ENCODE measurements around the gene PRUNE2. TPM values are rescaled to one million over a fixed set of nuclear protein-coding genes. Genes with fewer than 3 reads are reported as not detected.

Gene PRUNE2
- polyA plus RNA-seq, 3 donors: 0.72 to 1.8 (median 1.5) TPM

DNA sequence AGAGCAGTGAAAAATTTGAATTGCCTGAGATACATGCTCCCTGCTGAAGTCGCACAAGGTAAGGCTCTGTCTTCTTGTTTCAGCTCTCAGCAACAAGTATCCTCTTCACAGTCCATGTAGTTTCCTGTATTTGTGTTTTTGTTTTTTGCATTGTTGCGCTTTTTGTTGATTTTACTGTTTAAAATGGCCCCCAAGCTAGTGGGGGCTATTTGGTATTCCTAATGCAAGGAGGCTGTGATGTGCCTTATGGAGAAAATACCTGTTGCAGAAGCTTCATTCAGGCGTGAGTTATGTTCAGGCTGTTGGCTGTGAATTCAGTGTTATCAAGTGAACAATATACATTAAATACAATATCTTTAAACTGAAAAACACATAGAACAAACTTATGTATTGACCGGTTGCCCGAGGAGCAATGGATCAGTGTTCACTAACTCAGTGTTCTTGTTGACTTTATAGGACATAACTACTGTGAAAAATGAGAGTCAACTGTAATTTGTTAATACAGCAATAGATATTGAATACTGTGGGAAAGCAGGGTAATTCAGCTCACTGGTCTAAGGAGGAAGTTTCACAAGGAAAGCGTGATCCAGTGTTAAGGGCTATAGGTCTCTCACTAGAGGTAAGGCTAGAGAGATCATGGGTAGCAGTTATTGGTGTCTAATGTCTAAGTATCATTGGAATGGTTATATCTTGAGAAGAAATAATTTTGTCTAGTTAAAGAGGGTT lies 296.5 kb downstream of the PRUNE2 start:
- peaks cover 50 to 55% of the 10 kb centered on the region in 2 donors for H3K4me1 ChIP-seq (ENCODE audit: control insufficient read depth in 1 of 2, insufficient read depth in 2 of 2, low read length in 2 of 2)
- intact Hi-C loops (cut with micrococcal nuclease): loop anchor here (5.0 to 10.0 kb wide), 3 partner anchors 33 to 45 kb away; no protein-coding TSS in a partner anchor
- H3K4me3 Mint-ChIP-seq: no peak overlapping the region

DNA sequence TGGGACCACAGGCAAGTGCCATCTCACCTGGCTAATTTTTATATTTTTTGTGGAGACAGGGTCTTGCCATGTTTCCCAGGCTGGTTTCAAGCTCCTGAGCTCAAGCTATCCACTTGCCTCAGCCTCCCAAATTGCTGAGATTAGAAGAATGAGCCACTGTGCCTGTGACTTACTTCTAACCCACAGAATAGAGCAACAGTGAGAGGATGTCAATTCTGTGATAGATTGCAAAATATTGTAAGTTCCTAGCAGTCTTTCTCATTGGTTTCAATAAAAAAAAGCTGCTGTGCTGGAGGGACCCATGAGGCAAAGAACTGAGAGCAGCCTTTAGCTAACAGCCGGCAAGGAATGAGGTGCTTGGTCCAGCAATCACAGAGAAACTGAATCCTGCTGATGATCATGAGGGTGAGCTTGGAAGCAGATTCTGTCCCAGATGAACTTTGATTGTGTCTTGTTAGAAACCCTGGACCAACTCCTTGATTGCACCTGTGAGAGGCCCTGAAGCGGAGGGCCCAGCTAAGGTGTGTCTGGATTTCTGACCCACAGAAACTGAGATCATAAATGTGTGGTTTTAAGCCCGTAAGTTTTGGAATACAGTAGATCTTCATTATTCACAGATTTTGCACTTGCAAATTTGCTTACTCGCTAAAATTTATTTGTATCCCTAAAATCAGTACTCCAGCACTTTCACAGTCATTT lies 297.2 kb downstream of the PRUNE2 start:
- 77% methylated on average over 3 of the region's 4 CpGs for WGBS (ENCODE audit: insufficient coverage)
- Mint-ChIP-seq H3K27me3 (ENCODE audit: low read depth in 3 of 3) (no peaks in the 10 kb centered on the region), H3K36me3 (peaks cover 2 to 3% of the 10 kb centered on the region in 2 donors), H3K4me1 (peaks cover 51% of the 10 kb centered on the region), H3K9me3 (no peaks in the 10 kb centered on the region), H3K27ac (peak overlapping the region in 6 of 7 donors; percentile 54 to 82 (median 64)), H3K4me3 (no peak overlapping the region)
- H3K4me1 ChIP-seq (ENCODE audit: control insufficient read depth in 1 of 2, insufficient read depth in 2 of 2, low read length in 2 of 2): peaks cover 51 to 59% of the 10 kb centered on the region in 2 donors
- TF ChIP-seq, protein P1, sequence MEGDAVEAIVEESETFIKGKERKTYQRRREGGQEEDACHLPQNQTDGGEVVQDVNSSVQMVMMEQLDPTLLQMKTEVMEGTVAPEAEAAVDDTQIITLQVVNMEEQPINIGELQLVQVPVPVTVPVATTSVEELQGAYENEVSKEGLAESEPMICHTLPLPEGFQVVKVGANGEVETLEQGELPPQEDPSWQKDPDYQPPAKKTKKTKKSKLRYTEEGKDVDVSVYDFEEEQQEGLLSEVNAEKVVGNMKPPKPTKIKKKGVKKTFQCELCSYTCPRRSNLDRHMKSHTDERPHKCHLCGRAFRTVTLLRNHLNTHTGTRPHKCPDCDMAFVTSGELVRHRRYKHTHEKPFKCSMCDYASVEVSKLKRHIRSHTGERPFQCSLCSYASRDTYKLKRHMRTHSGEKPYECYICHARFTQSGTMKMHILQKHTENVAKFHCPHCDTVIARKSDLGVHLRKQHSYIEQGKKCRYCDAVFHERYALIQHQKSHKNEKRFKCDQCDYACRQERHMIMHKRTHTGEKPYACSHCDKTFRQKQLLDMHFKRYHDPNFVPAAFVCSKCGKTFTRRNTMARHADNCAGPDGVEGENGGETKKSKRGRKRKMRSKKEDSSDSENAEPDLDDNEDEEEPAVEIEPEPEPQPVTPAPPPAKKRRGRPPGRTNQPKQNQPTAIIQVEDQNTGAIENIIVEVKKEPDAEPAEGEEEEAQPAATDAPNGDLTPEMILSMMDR (IDR thresholded peaks at IDR 0.05): no peak
- H3K36me3 ChIP-seq (replicated peaks in 1 of 2; ENCODE audit: control insufficient read depth in 1 of 2, insufficient read depth in 2 of 2, low read length in 2 of 2): no peaks in the 10 kb centered on the region
- DNase-seq: peak in 2 of 3 donors; percentile 18 to 66
- no peaks in the 10 kb centered on the region for H4K20me1 ChIP-seq (ENCODE audit: insufficient read depth, low read length)
- intact Hi-C loops (cut with micrococcal nuclease): loop anchor here (5.0 to 10.0 kb wide), 3 partner anchors 34 to 46 kb away; no protein-coding TSS in a partner anchor
- no peaks in the 10 kb centered on the region for H3K27me3 ChIP-seq (ENCODE audit: control insufficient read depth in 2 of 2, insufficient read depth in 2 of 2, low read length in 2 of 2)
- H3K4me3 ChIP-seq (replicated peaks in 1 of 3; ENCODE audit: low read depth in 2 of 3, low read length in 3 of 3): no peak overlapping the region
- H3K4me2 ChIP-seq (replicated peaks; ENCODE audit: extremely low read depth, low read length, poor library complexity, severe bottlenecking): no peak overlapping the region
- H2AFZ ChIP-seq (ENCODE audit: insufficient read depth, low read depth, low read length, poor library complexity, severe bottlenecking): no peak overlapping the region
- H3K9ac ChIP-seq (ENCODE audit: insufficient read depth, low read length, poor library complexity, severe bottlenecking): no peak overlapping the region
- no peaks in the 10 kb centered on the region for H3K9me3 ChIP-seq (replicated peaks in 1 of 2; ENCODE audit: control insufficient read depth in 1 of 2, insufficient read depth in 1 of 2, low read length in 2 of 2)
- no peaks in the 10 kb centered on the region for H3K79me2 ChIP-seq (ENCODE audit: insufficient read depth, low read length)
- peak overlapping the region in 1 of 2 donors; percentile 6 for H3K27ac ChIP-seq (ENCODE audit: low read depth in 1 of 2, low read length in 2 of 2)

More for the DNA sequence above, 296.5 kb downstream of the PRUNE2 start:
- H3K27ac Mint-ChIP-seq: peak overlapping the region in 5 of 7 donors; percentile 21 to 82 (median 63)
- DNase-seq: peak in 2 of 3 donors; percentile 40 to 46
- Histone ChIP-seq H3K79me2 (ENCODE audit: insufficient read depth, low read length) (no peaks in the 10 kb centered on the region), H3K36me3 (replicated peaks in 1 of 2; ENCODE audit: control insufficient read depth in 1 of 2, insufficient read depth in 2 of 2, low read length in 2 of 2) (no peaks in the 10 kb centered on the region), H4K20me1 (ENCODE audit: insufficient read depth, low read length) (no peaks in the 10 kb centered on the region), H3K9me3 (replicated peaks in 1 of 2; ENCODE audit: control insufficient read depth in 1 of 2, insufficient read depth in 1 of 2, low read length in 2 of 2) (no peaks in the 10 kb centered on the region), H3K27ac (ENCODE audit: low read depth in 1 of 2, low read length in 2 of 2) (no peak overlapping the region), H3K4me3 (replicated peaks in 1 of 3; ENCODE audit: low read depth in 2 of 3, low read length in 3 of 3) (no peak overlapping the region), H3K27me3 (ENCODE audit: control insufficient read depth in 2 of 2, insufficient read depth in 2 of 2, low read length in 2 of 2) (no peaks in the 10 kb centered on the region), H3K4me2 (replicated peaks; ENCODE audit: extremely low read depth, low read length, poor library complexity, severe bottlenecking) (no peak overlapping the region), H2AFZ (ENCODE audit: insufficient read depth, low read depth, low read length, poor library complexity, severe bottlenecking) (no peak overlapping the region), H3K9ac (ENCODE audit: insufficient read depth, low read length, poor library complexity, severe bottlenecking) (no peak overlapping the region)
- H3K36me3 Mint-ChIP-seq: peaks cover 2 to 3% of the 10 kb centered on the region in 2 donors
- peaks cover 50% of the 10 kb centered on the region for H3K4me1 Mint-ChIP-seq
- H3K27me3 Mint-ChIP-seq (ENCODE audit: low read depth in 3 of 3): no peaks in the 10 kb centered on the region
- TF ChIP-seq, protein P1 (IDR thresholded peaks at IDR 0.05): no peak
- H3K9me3 Mint-ChIP-seq: no peaks in the 10 kb centered on the region
- WGBS (ENCODE audit: insufficient coverage): 8% methylated on average over 1 of the region's 6 CpGs

All from CD14-positive monocyte (primary cell).